Endothelial cell of hepatic sinusoid (primary cell): Measurements from ENCODE around the gene ESYT2.
"Not testable (repeated sequence)": the region's sequence is repeated elsewhere in the genome, so short reads cannot be mapped to it uniquely, and the experiment has no call there.

Experiments used
- in situ Hi-C: cut with HindIII; loops from 2 replicates; pipeline ENCODE4 v1.10.0; 2017; ENCODE audit warnings: low sequenced_read_pairs

Gene ESYT2

GRCh38 chr7:158703679-158704523, 125.4 kb downstream of the ESYT2 start:
- in situ Hi-C loops: not testable (repeated sequence)

- in situ Hi-C loops: no loop called here
Observed at GRCh38 chr7:158702944-158703343, 126.4 kb downstream of the ESYT2 start.

- in situ Hi-C loops: no loop called here
Observed at GRCh38 chr7:158702196-158702595, 127.1 kb downstream of the ESYT2 start.

- in situ Hi-C loops: no loop called here
Observed at GRCh38 chr7:158700008-158700407, 129.3 kb downstream of the ESYT2 start.

- in situ Hi-C loops: no loop called here
Observed at GRCh38 chr7:158699341-158699740, 130.0 kb downstream of the ESYT2 start.

GRCh38 chr7:158698657-158699195, 130.6 kb downstream of the ESYT2 start:
- in situ Hi-C loops: no loop called here

- in situ Hi-C loops: not testable (repeated sequence)
Observed at GRCh38 chr7:158697597-158697996, 131.7 kb downstream of the ESYT2 start.

- in situ Hi-C loops: no loop called here
Observed at GRCh38 chr7:158695726-158696452, 133.4 kb downstream of the ESYT2 start.

- in situ Hi-C loops: no loop called here
Observed at GRCh38 chr7:158695056-158695455, 134.3 kb downstream of the ESYT2 start.

GRCh38 chr7:158694650-158695049, 134.7 kb downstream of the ESYT2 start:
- in situ Hi-C loops: no loop called here

- in situ Hi-C loops: no loop called here
Observed at GRCh38 chr7:158689488-158689887, 139.8 kb downstream of the ESYT2 start.

GRCh38 chr7:158687406-158687805, 141.9 kb downstream of the ESYT2 start:
- in situ Hi-C loops: no loop called here

- in situ Hi-C loops: no loop called here
Observed at GRCh38 chr7:158685693-158686092, 143.6 kb downstream of the ESYT2 start.

GRCh38 chr7:158684329-158684728, 145.0 kb downstream of the ESYT2 start:
- in situ Hi-C loops: no loop called here

- in situ Hi-C loops: no loop called here
Observed at GRCh38 chr7:158683541-158683940, 145.8 kb downstream of the ESYT2 start.

- in situ Hi-C loops: no loop called here
Observed at GRCh38 chr7:158682456-158682855, 146.9 kb downstream of the ESYT2 start.
